ENCODE data around the gene KIF5B.

DNA sequence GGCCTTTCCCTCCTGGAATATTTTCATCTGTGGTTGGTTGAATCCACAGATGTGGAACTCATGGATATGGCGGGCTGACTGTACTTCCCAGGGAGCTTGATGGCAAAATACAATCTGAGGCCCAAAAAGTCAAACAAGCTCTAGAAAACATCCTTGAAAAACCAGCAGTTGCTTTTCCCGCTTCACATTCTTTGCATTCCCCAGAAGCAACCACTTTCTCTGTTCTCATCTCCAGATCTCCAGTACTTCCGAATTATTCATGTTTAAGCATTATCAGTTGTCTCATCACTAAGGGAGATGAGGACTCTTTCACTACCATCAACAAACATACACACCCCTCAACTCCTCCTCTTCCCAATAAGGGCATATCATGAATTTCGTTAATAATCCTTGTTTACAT lies 55.3 kb downstream of the KIF5B start:
- TF ChIP-seq, protein P1, sequence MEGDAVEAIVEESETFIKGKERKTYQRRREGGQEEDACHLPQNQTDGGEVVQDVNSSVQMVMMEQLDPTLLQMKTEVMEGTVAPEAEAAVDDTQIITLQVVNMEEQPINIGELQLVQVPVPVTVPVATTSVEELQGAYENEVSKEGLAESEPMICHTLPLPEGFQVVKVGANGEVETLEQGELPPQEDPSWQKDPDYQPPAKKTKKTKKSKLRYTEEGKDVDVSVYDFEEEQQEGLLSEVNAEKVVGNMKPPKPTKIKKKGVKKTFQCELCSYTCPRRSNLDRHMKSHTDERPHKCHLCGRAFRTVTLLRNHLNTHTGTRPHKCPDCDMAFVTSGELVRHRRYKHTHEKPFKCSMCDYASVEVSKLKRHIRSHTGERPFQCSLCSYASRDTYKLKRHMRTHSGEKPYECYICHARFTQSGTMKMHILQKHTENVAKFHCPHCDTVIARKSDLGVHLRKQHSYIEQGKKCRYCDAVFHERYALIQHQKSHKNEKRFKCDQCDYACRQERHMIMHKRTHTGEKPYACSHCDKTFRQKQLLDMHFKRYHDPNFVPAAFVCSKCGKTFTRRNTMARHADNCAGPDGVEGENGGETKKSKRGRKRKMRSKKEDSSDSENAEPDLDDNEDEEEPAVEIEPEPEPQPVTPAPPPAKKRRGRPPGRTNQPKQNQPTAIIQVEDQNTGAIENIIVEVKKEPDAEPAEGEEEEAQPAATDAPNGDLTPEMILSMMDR (IDR thresholded peaks at IDR 0.05): no peak
- TF ChIP-seq, protein P2, sequence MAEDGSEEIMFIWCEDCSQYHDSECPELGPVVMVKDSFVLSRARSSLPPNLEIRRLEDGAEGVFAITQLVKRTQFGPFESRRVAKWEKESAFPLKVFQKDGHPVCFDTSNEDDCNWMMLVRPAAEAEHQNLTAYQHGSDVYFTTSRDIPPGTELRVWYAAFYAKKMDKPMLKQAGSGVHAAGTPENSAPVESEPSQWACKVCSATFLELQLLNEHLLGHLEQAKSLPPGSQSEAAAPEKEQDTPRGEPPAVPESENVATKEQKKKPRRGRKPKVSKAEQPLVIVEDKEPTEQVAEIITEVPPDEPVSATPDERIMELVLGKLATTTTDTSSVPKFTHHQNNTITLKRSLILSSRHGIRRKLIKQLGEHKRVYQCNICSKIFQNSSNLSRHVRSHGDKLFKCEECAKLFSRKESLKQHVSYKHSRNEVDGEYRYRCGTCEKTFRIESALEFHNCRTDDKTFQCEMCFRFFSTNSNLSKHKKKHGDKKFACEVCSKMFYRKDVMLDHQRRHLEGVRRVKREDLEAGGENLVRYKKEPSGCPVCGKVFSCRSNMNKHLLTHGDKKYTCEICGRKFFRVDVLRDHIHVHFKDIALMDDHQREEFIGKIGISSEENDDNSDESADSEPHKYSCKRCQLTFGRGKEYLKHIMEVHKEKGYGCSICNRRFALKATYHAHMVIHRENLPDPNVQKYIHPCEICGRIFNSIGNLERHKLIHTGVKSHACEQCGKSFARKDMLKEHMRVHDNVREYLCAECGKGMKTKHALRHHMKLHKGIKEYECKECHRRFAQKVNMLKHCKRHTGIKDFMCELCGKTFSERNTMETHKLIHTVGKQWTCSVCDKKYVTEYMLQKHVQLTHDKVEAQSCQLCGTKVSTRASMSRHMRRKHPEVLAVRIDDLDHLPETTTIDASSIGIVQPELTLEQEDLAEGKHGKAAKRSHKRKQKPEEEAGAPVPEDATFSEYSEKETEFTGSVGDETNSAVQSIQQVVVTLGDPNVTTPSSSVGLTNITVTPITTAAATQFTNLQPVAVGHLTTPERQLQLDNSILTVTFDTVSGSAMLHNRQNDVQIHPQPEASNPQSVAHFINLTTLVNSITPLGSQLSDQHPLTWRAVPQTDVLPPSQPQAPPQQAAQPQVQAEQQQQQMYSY (CRISPR knock-in tag; IDR thresholded peaks at IDR 0.05): no peak
